NCI-H2196 treated with DMSO at 0.1 percent for 48 hours (cell line): ENCODE data around the gene GPR152.
A peak's percentile ranks its signal among the peaks of the same experiment; 100 is the strongest.
"Not testable (repeated sequence)": the region's sequence is repeated elsewhere in the genome, so short reads cannot be mapped to it uniquely, and the experiment has no call there.

Experiments used
- DNase-seq: peaks from one replicate; lab custom pipeline; 2025; ENCODE audit not compliant: unreplicated experiment; lab: John Stamatoyannopoulos, UW

The GPR152 gene

GRCh38 chr11:67489885-67490726 is 37.6 kb upstream of the GPR152 start:
- DNase-seq: no peak

GRCh38 chr11:67489203-67489884 is 36.8 kb upstream of the GPR152 start:
- DNase-seq: no peak

GRCh38 chr11:67486481-67487195 is 34.1 kb upstream of the GPR152 start:
- no peak for DNase-seq

- peak; percentile 14 for DNase-seq
Observed at GRCh38 chr11:67485873-67486361, 33.4 kb upstream of the GPR152 start.

GRCh38 chr11:67484847-67485311 is 32.4 kb upstream of the GPR152 start:
- DNase-seq: no peak

GRCh38 chr11:67483831-67484665 is 31.5 kb upstream of the GPR152 start:
- no peak for DNase-seq

GRCh38 chr11:67482827-67483798 is 30.6 kb upstream of the GPR152 start, which contains the start of gene AIP:
Gene AIP (plus strand): TSS chr11:67483026. CDS start chr11:67483159, 133 bp downstream.
- peak; percentile 97 for DNase-seq

GRCh38 chr11:67482275-67482826 is 29.8 kb upstream of the GPR152 start:
- no peak for DNase-seq

- not testable (repeated sequence) for DNase-seq
Observed at GRCh38 chr11:67477344-67478050, 25.0 kb upstream of the GPR152 start.

- not testable (repeated sequence) for DNase-seq
Observed at GRCh38 chr11:67476692-67477091, 24.2 kb upstream of the GPR152 start.

- no peak for DNase-seq
Observed at GRCh38 chr11:67472882-67473281, 20.4 kb upstream of the GPR152 start.

GRCh38 chr11:67470337-67471002 is 17.9 kb upstream of the GPR152 start:
- DNase-seq: no peak

GRCh38 chr11:67469508-67469811 is 16.9 kb upstream of the GPR152 start:
- DNase-seq: no peak

- DNase-seq: peak; percentile 75
Observed at GRCh38 chr11:67468759-67469507, 16.4 kb upstream of the GPR152 start, which contains the start of gene TMEM134. Gene TMEM134 (minus strand): TSS chr11:67469251. CDS start chr11:67469192, 59 bp downstream.

GRCh38 chr11:67468456-67468758 is 15.9 kb upstream of the GPR152 start:
- DNase-seq: no peak

- peak; percentile 20 for DNase-seq
Observed at GRCh38 chr11:67468056-67468455, 15.5 kb upstream of the GPR152 start.
